Nephron progenitor cell (in vitro differentiated cells): ENCODE measurements around the gene PSME3IP1.

Source experiments
- DNase-seq: peaks from one replicate; pipeline ENCODE4 v3.0.0; 2021
- H3K27ac Mint-ChIP-seq: 2 replicates; pipeline ENCODE4 v1.8.0; 2021; ENCODE audit warnings: mild to moderate bottlenecking, moderate library complexity, mixed read lengths
- H3K27me3 Mint-ChIP-seq: 2 replicates; pipeline ENCODE4 v1.8.0; 2021; ENCODE audit warnings: mild to moderate bottlenecking, low read depth, mixed read lengths; ENCODE audit not compliant: poor library complexity
- H3K36me3 Mint-ChIP-seq: 2 replicates; pipeline ENCODE4 v1.8.0; 2021; ENCODE audit warnings: low read depth, mixed read lengths
- H3K4me1 Mint-ChIP-seq: 2 replicates; pipeline ENCODE4 v1.8.0; 2021; ENCODE audit warnings: mixed read lengths
- H3K4me3 Mint-ChIP-seq: 2 replicates; pipeline ENCODE4 v1.8.0; 2021; ENCODE audit warnings: mild to moderate bottlenecking, moderate library complexity, mixed read lengths
- H3K9me3 Mint-ChIP-seq: 2 replicates; pipeline ENCODE4 v1.8.0; 2021; ENCODE audit warnings: mild to moderate bottlenecking, moderate library complexity, mixed read lengths
- TF ChIP-seq, protein P1 (sequence below): fragments of 200-600 bp; sonication (generic); IDR thresholded peaks from 2 replicates; pipeline ENCODE4 v1.5.0; 2021; ENCODE audit warnings: antibody characterized with exemption

The PSME3IP1 gene

DNA sequence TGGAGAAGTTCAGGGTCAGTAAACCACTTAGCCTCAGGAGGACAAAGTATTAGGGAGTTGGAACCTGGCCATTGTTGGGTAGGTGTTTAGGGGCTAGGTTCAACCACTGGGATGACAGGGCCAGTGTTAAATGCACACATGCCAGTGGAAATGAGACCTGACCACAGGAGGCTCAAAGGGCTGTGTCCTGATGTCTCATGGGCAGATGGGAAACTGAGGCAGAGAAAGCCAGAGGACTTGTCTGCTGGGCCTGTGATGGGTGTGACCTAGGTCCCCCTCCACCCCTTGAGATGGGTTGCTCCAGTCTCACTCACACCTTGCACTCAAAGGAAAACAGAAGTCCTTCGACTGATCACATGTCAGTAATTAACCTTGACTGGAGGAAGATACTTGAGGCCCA is 77.4 kb downstream of the PSME3IP1 start:
- H3K4me1 Mint-ChIP-seq: peaks cover 46% of the 10 kb centered on the region
- no peaks in the 10 kb centered on the region for H3K36me3 Mint-ChIP-seq
- TF ChIP-seq, protein P1, sequence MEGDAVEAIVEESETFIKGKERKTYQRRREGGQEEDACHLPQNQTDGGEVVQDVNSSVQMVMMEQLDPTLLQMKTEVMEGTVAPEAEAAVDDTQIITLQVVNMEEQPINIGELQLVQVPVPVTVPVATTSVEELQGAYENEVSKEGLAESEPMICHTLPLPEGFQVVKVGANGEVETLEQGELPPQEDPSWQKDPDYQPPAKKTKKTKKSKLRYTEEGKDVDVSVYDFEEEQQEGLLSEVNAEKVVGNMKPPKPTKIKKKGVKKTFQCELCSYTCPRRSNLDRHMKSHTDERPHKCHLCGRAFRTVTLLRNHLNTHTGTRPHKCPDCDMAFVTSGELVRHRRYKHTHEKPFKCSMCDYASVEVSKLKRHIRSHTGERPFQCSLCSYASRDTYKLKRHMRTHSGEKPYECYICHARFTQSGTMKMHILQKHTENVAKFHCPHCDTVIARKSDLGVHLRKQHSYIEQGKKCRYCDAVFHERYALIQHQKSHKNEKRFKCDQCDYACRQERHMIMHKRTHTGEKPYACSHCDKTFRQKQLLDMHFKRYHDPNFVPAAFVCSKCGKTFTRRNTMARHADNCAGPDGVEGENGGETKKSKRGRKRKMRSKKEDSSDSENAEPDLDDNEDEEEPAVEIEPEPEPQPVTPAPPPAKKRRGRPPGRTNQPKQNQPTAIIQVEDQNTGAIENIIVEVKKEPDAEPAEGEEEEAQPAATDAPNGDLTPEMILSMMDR: no peak
- no peak overlapping the region for H3K27ac Mint-ChIP-seq
- no peak for DNase-seq
- H3K9me3 Mint-ChIP-seq: no peaks in the 10 kb centered on the region
- no peaks in the 10 kb centered on the region for H3K27me3 Mint-ChIP-seq
- H3K4me3 Mint-ChIP-seq: no peak overlapping the region

DNA sequence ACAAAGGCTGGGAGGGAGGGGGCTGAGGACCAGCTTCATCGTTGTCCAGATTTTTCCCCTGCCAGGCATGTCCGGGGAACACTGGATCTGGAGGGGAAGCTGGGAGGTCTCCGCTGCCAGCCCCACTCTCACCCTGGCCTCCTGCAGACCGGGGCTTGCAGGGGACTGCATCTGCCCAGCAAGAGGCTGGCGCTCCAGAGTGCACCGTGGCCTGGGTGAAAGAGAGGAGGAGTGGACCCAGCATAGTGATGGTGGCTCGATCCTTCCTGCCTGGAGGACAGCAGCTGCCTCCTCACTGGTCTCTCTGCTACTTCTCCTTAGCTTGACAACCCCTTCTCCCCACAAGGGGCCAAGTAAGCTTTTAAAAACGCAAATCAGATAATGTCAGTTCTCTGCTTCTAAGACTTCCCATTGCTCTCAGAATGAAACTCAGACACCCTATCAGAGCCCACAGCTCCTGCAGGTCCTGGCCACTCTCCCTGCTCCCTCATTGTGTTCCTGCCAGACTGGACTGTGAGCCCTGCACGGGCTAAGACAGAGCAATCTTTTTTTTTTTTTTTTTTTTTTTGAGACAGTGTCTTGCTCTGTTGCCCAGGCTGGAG is 78.4 kb downstream of the PSME3IP1 start:
- no peak for DNase-seq
- peaks cover 45% of the 10 kb centered on the region for H3K4me1 Mint-ChIP-seq
- H3K9me3 Mint-ChIP-seq: no peaks in the 10 kb centered on the region
- TF ChIP-seq, protein P1: no peak
- no peak overlapping the region for H3K27ac Mint-ChIP-seq
- H3K36me3 Mint-ChIP-seq: no peaks in the 10 kb centered on the region
- no peak overlapping the region for H3K4me3 Mint-ChIP-seq
- no peaks in the 10 kb centered on the region for H3K27me3 Mint-ChIP-seq

DNA sequence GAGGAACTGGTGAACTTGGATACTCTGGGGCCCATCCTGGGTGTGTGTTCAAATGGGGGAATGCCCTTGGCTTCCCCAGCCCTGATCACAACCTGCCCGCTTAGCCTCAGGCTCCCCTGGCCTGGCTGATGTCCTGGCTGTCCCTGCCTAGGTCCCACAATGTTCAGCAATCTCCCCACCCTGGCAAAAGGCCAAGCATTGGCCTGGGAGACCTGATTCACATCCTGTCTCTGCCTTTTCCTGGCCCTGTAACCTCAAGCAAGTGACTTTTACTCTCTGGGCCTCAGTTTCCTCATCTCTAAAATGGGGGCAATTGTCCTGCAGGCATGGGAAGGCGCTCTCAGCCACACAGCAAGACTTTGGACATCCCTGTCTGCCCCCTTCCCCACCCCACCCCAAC is 79.1 kb downstream of the PSME3IP1 start:
- Mint-ChIP-seq H3K4me3 (no peak overlapping the region), H3K36me3 (no peaks in the 10 kb centered on the region), H3K27me3 (no peaks in the 10 kb centered on the region), H3K9me3 (no peaks in the 10 kb centered on the region), H3K4me1 (peaks cover 38% of the 10 kb centered on the region), H3K27ac (no peak overlapping the region)
- TF ChIP-seq, protein P1: no peak
- no peak for DNase-seq

DNA sequence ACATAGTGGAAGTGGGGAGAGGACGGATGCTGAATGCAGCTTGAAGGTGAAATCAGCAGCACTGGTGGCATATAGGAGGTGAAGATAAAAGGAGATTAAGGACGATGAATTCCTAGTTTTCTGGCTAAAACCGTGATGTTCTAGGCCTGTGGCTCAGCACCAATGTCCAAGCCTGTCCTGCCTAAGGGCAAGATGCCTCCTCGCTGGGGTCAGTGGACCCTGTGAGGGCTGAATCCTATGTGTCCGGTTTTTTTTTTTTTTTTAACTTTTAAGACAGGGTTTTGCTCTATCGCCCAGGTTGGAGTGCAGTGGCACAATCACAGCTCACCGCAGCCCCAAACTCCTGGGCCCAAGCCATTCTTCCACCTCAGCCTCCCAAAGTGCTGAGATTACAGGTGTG is 80.7 kb downstream of the PSME3IP1 start:
- Mint-ChIP-seq H3K27ac (no peak overlapping the region), H3K36me3 (no peaks in the 10 kb centered on the region), H3K4me3 (no peak overlapping the region), H3K27me3 (peaks cover 5% of the 10 kb centered on the region), H3K4me1 (peaks cover 35% of the 10 kb centered on the region), H3K9me3 (no peaks in the 10 kb centered on the region)
- TF ChIP-seq, protein P1: no peak
- DNase-seq: no peak

DNA sequence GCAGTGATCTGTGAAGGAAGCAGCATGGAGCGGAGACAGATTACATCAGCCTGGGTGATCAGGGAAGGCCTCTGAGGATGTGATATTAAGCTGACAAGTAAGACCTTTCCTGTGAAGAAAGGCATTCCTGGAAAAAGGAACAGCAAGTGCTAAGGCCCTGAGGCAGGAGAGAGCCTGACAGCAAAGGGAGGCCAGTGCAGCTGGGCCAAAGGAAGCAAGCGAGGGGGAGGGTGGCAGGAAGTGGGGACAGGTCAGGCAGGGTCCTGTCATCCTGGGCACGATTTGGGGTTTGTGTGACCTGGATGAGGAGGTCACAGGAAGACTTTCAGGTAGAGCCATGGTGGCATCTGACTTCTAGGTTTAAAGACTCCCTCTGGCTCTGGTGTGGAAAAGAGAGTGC is 81.1 kb downstream of the PSME3IP1 start:
- peaks cover 35% of the 10 kb centered on the region for H3K4me1 Mint-ChIP-seq
- H3K4me3 Mint-ChIP-seq: no peak overlapping the region
- no peaks in the 10 kb centered on the region for H3K9me3 Mint-ChIP-seq
- H3K36me3 Mint-ChIP-seq: no peaks in the 10 kb centered on the region
- H3K27ac Mint-ChIP-seq: no peak overlapping the region
- TF ChIP-seq, protein P1: no peak
- peaks cover 5% of the 10 kb centered on the region for H3K27me3 Mint-ChIP-seq
- no peak for DNase-seq
